Large intestine (tissue), 3 donors: ENCODE data around the gene FBXO40. TPM values are rescaled to one million over a fixed set of nuclear protein-coding genes. Genes with fewer than 3 reads are reported as not detected.
"Not testable (repeated sequence)": the region's sequence is repeated elsewhere in the genome, so short reads cannot be mapped to it uniquely, and the experiment has no call there.

Source experiments
- DNase-seq, 2 donors: peaks; one replicate each; pipeline versions ENCODE4 v3.0.0 to v3.0.0-alpha.2; 2013
- H3K27ac ChIP-seq: one replicate; pipeline ENCODE4 v1.5.1; 2013; ENCODE audit warnings: low read length
- H3K27me3 ChIP-seq: 2 replicates; pipeline ENCODE4 v1.6.1; 2013; ENCODE audit warnings: low read length; ENCODE audit not compliant: control insufficient read depth, insufficient read depth
- H3K36me3 ChIP-seq: 2 replicates; pipeline ENCODE4 v1.6.1; 2013; ENCODE audit warnings: low read length; ENCODE audit not compliant: control insufficient read depth, insufficient read depth
- H3K4me1 ChIP-seq: one replicate; pipeline ENCODE4 v1.6.1; 2013; ENCODE audit warnings: low read length; ENCODE audit not compliant: control insufficient read depth, insufficient read depth
- H3K4me3 ChIP-seq: one replicate; pipeline ENCODE4 v1.5.1; 2013; ENCODE audit warnings: low read length
- H3K9me3 ChIP-seq: one replicate; pipeline ENCODE4 v1.6.1; 2013; ENCODE audit warnings: mild to moderate bottlenecking, low read depth, low read length, moderate library complexity; ENCODE audit not compliant: control insufficient read depth
- WGBS: methylation state at CpG from one replicate; pipeline ENCODE4 v1.1.5; 2013; ENCODE audit warnings: low lambda C conversion rate; ENCODE audit not compliant: insufficient coverage; 5-methylcytosine and 5-hydroxymethylcytosine counted together
- polyA plus RNA-seq: library from polyadenylated mRNA; unstranded; fragments of 120-200 nt; gene quantifications from one replicate; pipeline ENCODE4 v1.2.1, GENCODE V29; 2013

The FBXO40 gene
- polyA plus RNA-seq, 1 donor: not detected

GRCh38 chr3:121574449-121574848 lies 18.7 kb upstream of the FBXO40 start:
- no peak overlapping the region for H3K27ac ChIP-seq
- no peaks in the 10 kb centered on the region for H3K4me1 ChIP-seq
- WGBS: no CpG with 5 or more reads among the region's 6 CpGs
- no peaks in the 10 kb centered on the region for H3K9me3 ChIP-seq
- H3K27me3 ChIP-seq: no peaks in the 10 kb centered on the region
- H3K4me3 ChIP-seq: no peak overlapping the region
- no peaks in the 10 kb centered on the region for H3K36me3 ChIP-seq
- peak; percentile 12 to 66 for DNase-seq

GRCh38 chr3:121581691-121582090 lies 11.5 kb upstream of the FBXO40 start:
- Histone ChIP-seq H3K36me3 (no peaks in the 10 kb centered on the region), H3K4me3 (no peak overlapping the region), H3K9me3 (no peaks in the 10 kb centered on the region), H3K27me3 (peaks cover 2% of the 10 kb centered on the region), H3K27ac (no peak overlapping the region), H3K4me1 (no peaks in the 10 kb centered on the region)
- WGBS: no CpG with 5 or more reads among the region's 2 CpGs
- DNase-seq: no peak

- Histone ChIP-seq H3K4me3 (no peak overlapping the region), H3K27ac (no peak overlapping the region), H3K27me3 (peaks cover 2% of the 10 kb centered on the region), H3K9me3 (no peaks in the 10 kb centered on the region), H3K36me3 (no peaks in the 10 kb centered on the region), H3K4me1 (no peaks in the 10 kb centered on the region)
- DNase-seq: no peak
- WGBS: no CpG with 5 or more reads among the region's 1 CpG
Observed at GRCh38 chr3:121584418-121584817, 8.8 kb upstream of the FBXO40 start.

- DNase-seq, H3K36me3 ChIP-seq: not testable (repeated sequence)
- WGBS: no CpG with 5 or more reads among the region's 4 CpGs
Observed at GRCh38 chr3:121593806-121594205, 627 bp downstream of the FBXO40 start.

GRCh38 chr3:121594850-121595249 lies 1.7 kb downstream of the FBXO40 start:
- Histone ChIP-seq H3K4me1 (no peaks in the 10 kb centered on the region), H3K36me3 (no peaks in the 10 kb centered on the region), H3K4me3 (no peak overlapping the region), H3K27ac (no peak overlapping the region), H3K27me3 (peaks cover 10% of the 10 kb centered on the region), H3K9me3 (no peaks in the 10 kb centered on the region)
- 100% methylated on average over 1 of the region's 2 CpGs for WGBS
- no peak for DNase-seq

More at GRCh38 chr3:121593806-121594205, 627 bp downstream of the FBXO40 start:
- not testable (repeated sequence) for H3K27ac ChIP-seq, H3K9me3 ChIP-seq, H3K4me1 ChIP-seq, H3K4me3 ChIP-seq
- peaks cover 10% of the 10 kb centered on the region for H3K27me3 ChIP-seq

- WGBS: 100% methylated on average over 1 of the region's 4 CpGs
- no peaks in the 10 kb centered on the region for H3K9me3 ChIP-seq
- H3K27me3 ChIP-seq: peaks cover 8% of the 10 kb centered on the region
Observed at GRCh38 chr3:121595765-121596406, 2.7 kb downstream of the FBXO40 start.

GRCh38 chr3:121598564-121598963 lies 5.4 kb downstream of the FBXO40 start:
- Histone ChIP-seq H3K36me3 (no peaks in the 10 kb centered on the region), H3K27ac (no peak overlapping the region), H3K9me3 (no peaks in the 10 kb centered on the region), H3K4me1 (no peaks in the 10 kb centered on the region), H3K4me3 (no peak overlapping the region), H3K27me3 (no peaks in the 10 kb centered on the region)
- WGBS: no CpG with 5 or more reads among the region's 2 CpGs
- DNase-seq: no peak

More at GRCh38 chr3:121595765-121596406, 2.7 kb downstream of the FBXO40 start:
- H3K36me3 ChIP-seq: no peaks in the 10 kb centered on the region
- DNase-seq: no peak
- H3K4me3 ChIP-seq: no peak overlapping the region
- H3K27ac ChIP-seq: no peak overlapping the region
- no peaks in the 10 kb centered on the region for H3K4me1 ChIP-seq

- not testable (repeated sequence) for DNase-seq, H3K36me3 ChIP-seq, H3K27me3 ChIP-seq, H3K9me3 ChIP-seq, H3K27ac ChIP-seq, H3K4me1 ChIP-seq, H3K4me3 ChIP-seq
- WGBS: no CpG with 5 or more reads among the region's 2 CpGs
Observed at GRCh38 chr3:121599900-121600299, 6.7 kb downstream of the FBXO40 start.

GRCh38 chr3:121601212-121601812 lies 8.1 kb downstream of the FBXO40 start:
- H3K4me3 ChIP-seq: no peak overlapping the region
- H3K4me1 ChIP-seq: no peaks in the 10 kb centered on the region
- no peaks in the 10 kb centered on the region for H3K9me3 ChIP-seq
- H3K36me3 ChIP-seq: no peaks in the 10 kb centered on the region
- no peak overlapping the region for H3K27ac ChIP-seq
- no peaks in the 10 kb centered on the region for H3K27me3 ChIP-seq
- DNase-seq: no peak
- WGBS: no CpG with 5 or more reads among the region's 4 CpGs

GRCh38 chr3:121604759-121605158 lies 11.6 kb downstream of the FBXO40 start:
- Histone ChIP-seq H3K27ac (no peak overlapping the region), H3K9me3 (no peaks in the 10 kb centered on the region), H3K4me3 (no peak overlapping the region), H3K36me3 (no peaks in the 10 kb centered on the region), H3K4me1 (no peaks in the 10 kb centered on the region), H3K27me3 (no peaks in the 10 kb centered on the region)
- no peak for DNase-seq
- 100% methylated on average over 1 of the region's 2 CpGs for WGBS

- no peak overlapping the region for H3K27ac ChIP-seq
- no peak for DNase-seq
- no peaks in the 10 kb centered on the region for H3K4me1 ChIP-seq
- no peak overlapping the region for H3K4me3 ChIP-seq
- H3K36me3 ChIP-seq: no peaks in the 10 kb centered on the region
- no peaks in the 10 kb centered on the region for H3K9me3 ChIP-seq
- H3K27me3 ChIP-seq: no peaks in the 10 kb centered on the region
- WGBS: no CpG with 5 or more reads among the region's 4 CpGs
Observed at GRCh38 chr3:121606106-121606505, 12.9 kb downstream of the FBXO40 start.
